HL-60 (cell line): ENCODE measurements around the gene TTC22.

Experiments used
- DNase-seq, 2 experiments: peaks; one replicate each; pipeline ENCODE4 v3.0.0-alpha.2; 2010 to 2020; ENCODE audit warnings: low read depth in 1 of 2, low spot score in 1 of 2
- H3K27ac ChIP-seq: fragments of 250-450 bp; sonication (Bioruptor Pico); replicated peaks from 2 replicates; pipeline ENCODE4 v1.5.1; 2020; ENCODE audit warnings: mild to moderate bottlenecking, moderate library complexity
- H3K27me3 ChIP-seq: fragments of 250-450 bp; sonication (Bioruptor Pico); 2 replicates; pipeline ENCODE4 v1.5.1; 2021; ENCODE audit warnings: mild to moderate bottlenecking, moderate library complexity; ENCODE audit not compliant: insufficient read depth, poor library complexity, severe bottlenecking
- H3K4me3 ChIP-seq: replicated peaks from 2 replicates; pipeline ENCODE4 v1.5.1; 2011; ENCODE audit warnings: mild to moderate bottlenecking, control low read depth, low read length; ENCODE audit not compliant: insufficient read depth
- CTCF ChIP-seq: IDR thresholded peaks from one replicate; pipeline ENCODE4 v1.5.1; 2011; ENCODE audit warnings: low read length, control low read depth, inconsistent platforms; ENCODE audit not compliant: insufficient read depth
- GABPA ChIP-seq: IDR thresholded peaks from 2 replicates; pipeline ENCODE4 v1.6.1; 2012; ENCODE audit warnings: low read depth
- POLR2AphosphoS5 ChIP-seq: IDR thresholded peaks from 2 replicates; pipeline ENCODE4 v1.6.1; 2012; ENCODE audit warnings: low read depth
- REST ChIP-seq: IDR thresholded peaks from 2 replicates; pipeline ENCODE4 v1.6.1; 2012; ENCODE audit warnings: low read depth; ENCODE audit not compliant: insufficient replicate concordance
- SPI1 ChIP-seq: IDR thresholded peaks from 2 replicates; pipeline ENCODE4 v1.6.1; 2012; ENCODE audit warnings: low read depth, mild to moderate bottlenecking, borderline replicate concordance

TTC22 gene

GRCh38 chr1:54814571-54814970, 13.4 kb upstream of the TTC22 start:
- H3K27me3 ChIP-seq, result no peaks in the 10 kb centered on the region
- H3K27ac ChIP-seq, result no peak overlapping the region
- TF ChIP-seq GABPA (no peak), REST (no peak)
- DNase-seq, result no peak
- no peak overlapping the region for H3K4me3 ChIP-seq

- Histone ChIP-seq H3K4me3 (no peak overlapping the region), H3K27ac (no peak overlapping the region), H3K27me3 (no peaks in the 10 kb centered on the region)
- TF ChIP-seq POLR2AphosphoS5 (no peak), REST (no peak), CTCF (no peak), GABPA (no peak), SPI1 (no peak)
- no peak for DNase-seq
These were observed 13.0 kb upstream of the TTC22 start for GRCh38 chr1:54814126-54814498.

- H3K4me3 ChIP-seq, result no peak overlapping the region
These were observed 12.5 kb upstream of the TTC22 start for GRCh38 chr1:54813485-54814125.

More at GRCh38 chr1:54813485-54814125, 12.5 kb upstream of the TTC22 start:
- Histone ChIP-seq H3K27me3 (no peaks in the 10 kb centered on the region), H3K27ac (no peak overlapping the region)
- no peak for DNase-seq
- TF ChIP-seq REST (no peak), GABPA (no peak), SPI1 (no peak), CTCF (no peak), POLR2AphosphoS5 (no peak)
